B cell (primary cell): Measurements from ENCODE around the gene OVCH1. TPM values are rescaled to one million over a fixed set of nuclear protein-coding genes. Genes with fewer than 3 reads are reported as not detected.

Experiments
- ATAC-seq: fragments of 200-7000 bp; cut with Tn5 transposase; one replicate; pipeline ENCODE4 v1.10.0; 2021; ENCODE audit warnings: low read depth, mild to moderate bottlenecking, moderate number of reproducible peaks, moderate library complexity
- CTCF ChIA-PET: fragments of 350-600 bp; sonication (Branson Sonifier 250); formaldehyde crosslinking; loops from one replicate; lab custom pipeline; 2021; ENCODE audit warnings: antibody characterized with exemption, inconsistent platforms; lab: Charles Lee
- POLR2A ChIA-PET: fragments of 350-600 bp; sonication (Branson Sonifier 250); formaldehyde crosslinking; loops from one replicate; lab custom pipeline; 2021; ENCODE audit warnings: antibody characterized with exemption; lab: Charles Lee
- DNase-seq: peaks from one replicate; pipeline ENCODE4 v3.0.0; 2013
- H2AFZ ChIP-seq: 2 replicates; pipeline ENCODE4 v1.6.1; 2012; ENCODE audit warnings: mild to moderate bottlenecking, low read depth, low read length; ENCODE audit not compliant: insufficient read depth, poor library complexity, severe bottlenecking
- H3K27ac ChIP-seq, 2 donors: 1 replicate in 1 of 2; 2 replicates in 1 of 2; pipeline ENCODE4 v1.5.1; 2012 to 2013; ENCODE audit warnings: low read length in 2 of 2, mild to moderate bottlenecking in 2 of 2, moderate library complexity in 1 of 2
- H3K27me3 ChIP-seq, 4 experiments: fragments of 200-600 bp in 1 of 4; sonication (generic) in 1 of 4; replicated peaks in 1 of 4; 1 replicate in 2 of 4; 2 replicates in 2 of 4; pipeline versions ENCODE4 v1.6.1 to v1.7.0; 2013 to 2016; ENCODE audit warnings: low read length in 3 of 4, mild to moderate bottlenecking in 2 of 4, mixed read lengths in 1 of 4, moderate library complexity in 1 of 4; ENCODE audit not compliant: insufficient read depth in 4 of 4, control insufficient read depth in 3 of 4; ENCODE audit errors: control extremely low read depth in 1 of 4
- H3K36me3 ChIP-seq, 2 experiments: replicated peaks in 1 of 2; 1 replicate in 1 of 2; 2 replicates in 1 of 2; pipeline versions ENCODE4 v1.6.1 to v1.7.1; 2013; ENCODE audit warnings: low read length in 1 of 2; ENCODE audit not compliant: insufficient read depth in 2 of 2, control insufficient read depth in 1 of 2; ENCODE audit errors: control extremely low read depth in 1 of 2, extremely low read depth in 1 of 2
- H3K4me1 ChIP-seq, 2 donors: fragments of 200-600 bp in 1 of 2; sonication (generic) in 1 of 2; 1 replicate in 1 of 2; 2 replicates in 1 of 2; pipeline versions ENCODE4 v1.5.1 to v1.6.1; 2013 to 2017; ENCODE audit warnings: low read length in 2 of 2; ENCODE audit not compliant: control insufficient read depth in 2 of 2, insufficient read depth in 2 of 2
- H3K4me2 ChIP-seq: replicated peaks from 2 replicates; pipeline ENCODE3; 2012; ENCODE audit warnings: mild to moderate bottlenecking, low read depth, low read length; ENCODE audit not compliant: poor library complexity, severe bottlenecking
- H3K4me3 ChIP-seq, 5 experiments: fragments of 200-600 bp in 1 of 5; sonication (generic) in 1 of 5; 1 replicate in 3 of 5; 2 replicates in 2 of 5; pipeline versions ENCODE4 v1.5.1 to v1.7.0; 2011 to 2016; ENCODE audit warnings: low read length in 4 of 5, mild to moderate bottlenecking in 4 of 5, low read depth in 2 of 5, control low read depth in 1 of 5, moderate library complexity in 1 of 5; ENCODE audit not compliant: insufficient read depth in 1 of 5; ENCODE audit errors: control extremely low read depth in 1 of 5, extremely low read depth in 1 of 5
- H3K79me2 ChIP-seq: fragments of 200-600 bp; sonication (generic); one replicate; pipeline ENCODE4 v1.6.0; 2016; ENCODE audit warnings: low read length; ENCODE audit not compliant: control insufficient read depth, insufficient read depth
- H3K9ac ChIP-seq: fragments of 200-600 bp; sonication (generic); 2 replicates; pipeline ENCODE4 v1.6.1; 2017; ENCODE audit warnings: mild to moderate bottlenecking, low read length, moderate library complexity
- H3K9me3 ChIP-seq, 3 donors: one replicate each; pipeline versions ENCODE4 v1.6.1 to v1.7.1; 2013; ENCODE audit warnings: low read length in 2 of 3; ENCODE audit not compliant: control insufficient read depth in 2 of 3, insufficient read depth in 1 of 3; ENCODE audit errors: control extremely low read depth in 1 of 3
- H4K20me1 ChIP-seq: 2 replicates; pipeline ENCODE4 v1.6.0; 2012; ENCODE audit warnings: mild to moderate bottlenecking, low read length; ENCODE audit not compliant: insufficient read depth, control insufficient read depth, poor library complexity, severe bottlenecking
- H3K27ac Mint-ChIP-seq: one replicate; pipeline ENCODE4 v1.8.0; 2021; ENCODE audit warnings: mixed read lengths
- H3K27me3 Mint-ChIP-seq: one replicate; pipeline ENCODE4 v1.8.0; 2021; ENCODE audit warnings: mixed read lengths
- H3K4me1 Mint-ChIP-seq: one replicate; pipeline ENCODE4 v1.8.0; 2021; ENCODE audit warnings: mixed read lengths
- H3K4me3 Mint-ChIP-seq: one replicate; pipeline ENCODE4 v1.8.0; 2021; ENCODE audit warnings: mixed read lengths
- H3K9me3 Mint-ChIP-seq: one replicate; pipeline ENCODE4 v1.8.0; 2022; ENCODE audit warnings: mixed read lengths; ENCODE audit not compliant: insufficient read depth
- CTCF ChIP-seq: fragments of 200-600 bp; IDR thresholded peaks from one replicate; pipeline ENCODE4 v1.8.0; 2022; ENCODE audit warnings: antibody characterized with exemption, mild to moderate bottlenecking
- EZH2 ChIP-seq: IDR thresholded peaks from 2 replicates; pipeline ENCODE4 v1.6.1; 2012; ENCODE audit warnings: borderline replicate concordance, low read depth, mild to moderate bottlenecking, moderate library complexity, low read length; ENCODE audit not compliant: insufficient read depth, poor library complexity, severe bottlenecking
- WGBS: methylation state at CpG from one replicate; pipeline ENCODE4 v1.1.5; 2013; ENCODE audit warnings: missing lambda C conversion rate; ENCODE audit not compliant: insufficient coverage; 5-methylcytosine and 5-hydroxymethylcytosine counted together
- intact Hi-C: fragments of 100-400 bp; cut with micrococcal nuclease; formaldehyde crosslinking; loops from one replicate; pipeline ENCODE4 v1.10.0; 2022
- polyA plus RNA-seq: library from polyadenylated mRNA; depleted of rRNA; stranded (reverse); fragments of >200 nt; gene quantifications from 2 replicates; pipeline ENCODE4 v1.2.3, GENCODE V29; 2012
- total RNA-seq, 2 donors: library from RNA; stranded (reverse); fragments of 120-200 nt in 1 of 2; gene quantifications; 1 replicate in 1 of 2; 2 replicates in 1 of 2; pipeline versions ENCODE4 v1.2.3 to v1.2.4, GENCODE V29; 2013 to 2022

OVCH1 gene
- total and polyA plus RNA-seq, 2 donors (not counting 1 experiment from before 2014, with no cell fraction given): not detected

- H3K9ac ChIP-seq: no peak overlapping the region
- H3K79me2 ChIP-seq: no peaks in the 10 kb centered on the region
- no peaks in the 10 kb centered on the region for H3K9me3 Mint-ChIP-seq
- peaks cover 30% of the 10 kb centered on the region for H3K27me3 Mint-ChIP-seq
- 100% methylated on average over 2 of the region's 4 CpGs for WGBS
- H3K27ac ChIP-seq: no peak overlapping the region
- ChIA-PET POLR2A (no interaction called here), CTCF (interaction anchor here (2.0 kb wide), 1 partner anchor 9 kb away, joined by 7 read pairs; no protein-coding TSS in a partner anchor)
- intact Hi-C loops: no loop called here
- H3K27me3 ChIP-seq: peaks cover 0 to 8% (median 4%) of the 10 kb centered on the region in 4 experiments
- no peak overlapping the region for H3K4me3 Mint-ChIP-seq
- no peaks in the 10 kb centered on the region for H3K4me1 Mint-ChIP-seq
- H3K4me3 ChIP-seq: no peak overlapping the region
- no peaks in the 10 kb centered on the region for H3K36me3 ChIP-seq
- no peaks in the 10 kb centered on the region for H3K9me3 ChIP-seq
- H3K4me1 ChIP-seq: no peaks in the 10 kb centered on the region
- H4K20me1 ChIP-seq: no peaks in the 10 kb centered on the region
- DNase-seq: no peak
- H3K27ac Mint-ChIP-seq: no peak overlapping the region
- H3K4me2 ChIP-seq: no peak overlapping the region
- H2AFZ ChIP-seq: no peak overlapping the region
- TF ChIP-seq EZH2 (no peak), CTCF (no peak)
- ATAC-seq: no peak
Measured at GRCh38 chr12:29528161-29528560, 30.7 kb upstream of the OVCH1 start.

GRCh38 chr12:29521951-29522350 lies 24.5 kb upstream of the OVCH1 start:
- no peaks in the 10 kb centered on the region for H3K4me1 ChIP-seq
- WGBS: no CpG with 5 or more reads among the region's 2 CpGs
- no peaks in the 10 kb centered on the region for H3K27me3 ChIP-seq
- no peak overlapping the region for H3K27ac Mint-ChIP-seq
- H3K27ac ChIP-seq: no peak overlapping the region
- no peaks in the 10 kb centered on the region for H3K4me1 Mint-ChIP-seq
- intact Hi-C loops: no loop called here
- H3K4me2 ChIP-seq: no peak overlapping the region
- no peaks in the 10 kb centered on the region for H3K36me3 ChIP-seq
- POLR2A ChIA-PET: no interaction called here
- CTCF ChIA-PET: interaction anchor here (0.7 to 1.0 kb wide), 3 partner anchors 12 to 1323 kb away, joined by 3 to 4 read pairs (median 4); no protein-coding TSS in a partner anchor
- H3K4me3 Mint-ChIP-seq: no peak overlapping the region
- no peak overlapping the region for H3K9ac ChIP-seq
- no peaks in the 10 kb centered on the region for H3K9me3 ChIP-seq
- peaks cover 10% of the 10 kb centered on the region for H3K27me3 Mint-ChIP-seq
- DNase-seq: no peak
- H3K4me3 ChIP-seq: no peak overlapping the region
- H4K20me1 ChIP-seq: no peaks in the 10 kb centered on the region
- TF ChIP-seq CTCF (no peak), EZH2 (no peak)
- no peaks in the 10 kb centered on the region for H3K9me3 Mint-ChIP-seq
- H3K79me2 ChIP-seq: no peaks in the 10 kb centered on the region
- H2AFZ ChIP-seq: no peak overlapping the region
- no peak for ATAC-seq
